ENCODE measurements around the gene EBF4.

EBF4 gene

GRCh38 chr20:2745936-2746635, 53.5 kb downstream of the EBF4 start:
- no peak overlapping the region for H3K9ac ChIP-seq (ENCODE audit: low read depth, low read length, poor library complexity, severe bottlenecking)
- no peaks in the 10 kb centered on the region for H3K9me2 ChIP-seq (replicated peaks; ENCODE audit: low read depth, low read length)
- TF ChIP-seq CTCF (conservative IDR thresholded peaks at IDR 0.05; ENCODE audit: low read length), result no peak
- no peak for TF ChIP-seq EZH2phosphoT487 (IDR thresholded peaks at IDR 0.05; ENCODE audit: borderline replicate concordance)
- no peaks in the 10 kb centered on the region for H3K9me3 ChIP-seq (ENCODE audit: insufficient read depth, low read depth, low read length)
- no peaks in the 10 kb centered on the region for H3F3A ChIP-seq (ENCODE audit: low read depth)
- H3K36me3 ChIP-seq (ENCODE audit: insufficient read depth, low read length), result no peaks in the 10 kb centered on the region
- H4K20me1 ChIP-seq (ENCODE audit: insufficient read depth, low read length, poor library complexity, severe bottlenecking), result no peaks in the 10 kb centered on the region
- no peaks in the 10 kb centered on the region for H3K27me3 ChIP-seq (ENCODE audit: insufficient read depth, low read length, poor library complexity, severe bottlenecking)
- no peak overlapping the region for H3K4me2 ChIP-seq (ENCODE audit: low read depth, low read length, poor library complexity, severe bottlenecking)
- peaks cover 29% of the 10 kb centered on the region for H3K4me1 ChIP-seq (ENCODE audit: insufficient read depth, low read length, poor library complexity, severe bottlenecking)
- no peak overlapping the region for H3K4me3 ChIP-seq (ENCODE audit: low read length, poor library complexity, severe bottlenecking)
- H2AFZ ChIP-seq (ENCODE audit: low read length), result no peak overlapping the region
- H3K79me2 ChIP-seq (ENCODE audit: insufficient read depth, low read length), result no peaks in the 10 kb centered on the region

- H3F3A ChIP-seq (ENCODE audit: low read depth), result no peaks in the 10 kb centered on the region
- TF ChIP-seq EZH2phosphoT487 (IDR thresholded peaks at IDR 0.05; ENCODE audit: borderline replicate concordance) (no peak), CTCF (conservative IDR thresholded peaks at IDR 0.05; ENCODE audit: low read length) (no peak)
- peaks cover 23% of the 10 kb centered on the region for H3K4me1 ChIP-seq (ENCODE audit: insufficient read depth, low read length, poor library complexity, severe bottlenecking)
- H4K20me1 ChIP-seq (ENCODE audit: insufficient read depth, low read length, poor library complexity, severe bottlenecking), result no peaks in the 10 kb centered on the region
- no peaks in the 10 kb centered on the region for H3K36me3 ChIP-seq (ENCODE audit: insufficient read depth, low read length)
- H3K9me3 ChIP-seq (ENCODE audit: insufficient read depth, low read depth, low read length), result no peaks in the 10 kb centered on the region
- H3K79me2 ChIP-seq (ENCODE audit: insufficient read depth, low read length), result no peaks in the 10 kb centered on the region
- no peak overlapping the region for H3K4me2 ChIP-seq (ENCODE audit: low read depth, low read length, poor library complexity, severe bottlenecking)
- no peaks in the 10 kb centered on the region for H3K27me3 ChIP-seq (ENCODE audit: insufficient read depth, low read length, poor library complexity, severe bottlenecking)
- no peaks in the 10 kb centered on the region for H3K9me2 ChIP-seq (replicated peaks; ENCODE audit: low read depth, low read length)
- no peak overlapping the region for H2AFZ ChIP-seq (ENCODE audit: low read length)
- no peak overlapping the region for H3K4me3 ChIP-seq (ENCODE audit: low read length, poor library complexity, severe bottlenecking)
- no peak overlapping the region for H3K9ac ChIP-seq (ENCODE audit: low read depth, low read length, poor library complexity, severe bottlenecking)
These were observed 54.2 kb downstream of the EBF4 start for GRCh38 chr20:2746636-2747265.

GRCh38 chr20:2747676-2748235, 55.2 kb downstream of the EBF4 start:
- H3K27me3 ChIP-seq (ENCODE audit: insufficient read depth, low read length, poor library complexity, severe bottlenecking), result no peaks in the 10 kb centered on the region

More at GRCh38 chr20:2747676-2748235, 55.2 kb downstream of the EBF4 start:
- no peaks in the 10 kb centered on the region for H3K9me3 ChIP-seq (ENCODE audit: insufficient read depth, low read depth, low read length)
- no peaks in the 10 kb centered on the region for H3K9me2 ChIP-seq (replicated peaks; ENCODE audit: low read depth, low read length)
- no peaks in the 10 kb centered on the region for H4K20me1 ChIP-seq (ENCODE audit: insufficient read depth, low read length, poor library complexity, severe bottlenecking)
- no peaks in the 10 kb centered on the region for H3F3A ChIP-seq (ENCODE audit: low read depth)
- H3K4me1 ChIP-seq (ENCODE audit: insufficient read depth, low read length, poor library complexity, severe bottlenecking), result peaks cover 13% of the 10 kb centered on the region
- H3K36me3 ChIP-seq (ENCODE audit: insufficient read depth, low read length), result no peaks in the 10 kb centered on the region
- H3K4me3 ChIP-seq (ENCODE audit: low read length, poor library complexity, severe bottlenecking), result no peak overlapping the region
- no peak overlapping the region for H2AFZ ChIP-seq (ENCODE audit: low read length)
- no peak overlapping the region for H3K4me2 ChIP-seq (ENCODE audit: low read depth, low read length, poor library complexity, severe bottlenecking)
- H3K9ac ChIP-seq (ENCODE audit: low read depth, low read length, poor library complexity, severe bottlenecking), result no peak overlapping the region
- no peaks in the 10 kb centered on the region for H3K79me2 ChIP-seq (ENCODE audit: insufficient read depth, low read length)
- TF ChIP-seq EZH2phosphoT487 (IDR thresholded peaks at IDR 0.05; ENCODE audit: borderline replicate concordance), result no peak
- no peak for TF ChIP-seq CTCF (conservative IDR thresholded peaks at IDR 0.05; ENCODE audit: low read length)

All from Loucy (cell line).